Psoas muscle (tissue), 8 donors: ENCODE data around the gene MACIR. TPM values are rescaled to one million over a fixed set of nuclear protein-coding genes. Genes with fewer than 3 reads are reported as not detected.

Experiments used
- ATAC-seq, 4 donors: fragments of 200-7000 bp; cut with Tn5 transposase; one replicate each; pipeline ENCODE4 v1.9.1; 2020; ENCODE audit warnings: moderate library complexity in 3 of 4, mild to moderate bottlenecking in 2 of 4
- DNase-seq, 2 donors: peaks; one replicate each; pipeline ENCODE4 v3.0.0-alpha.2; 2020
- H3K27ac ChIP-seq: fragments of 200-600 bp; one replicate; pipeline ENCODE4 v1.8.0; 2022
- H3K27me3 ChIP-seq, 3 donors: fragments of 200-600 bp in 1 of 3; one replicate each; pipeline versions ENCODE4 v1.6.1 to v1.8.0; 2013 to 2022; ENCODE audit warnings: low read length in 2 of 3, mild to moderate bottlenecking in 2 of 3, moderate library complexity in 1 of 3; ENCODE audit not compliant: insufficient read depth in 3 of 3
- H3K36me3 ChIP-seq, 2 donors: fragments of 200-600 bp in 1 of 2; one replicate each; pipeline versions ENCODE4 v1.6.1 to v1.8.0; 2013 to 2022; ENCODE audit warnings: low read depth in 1 of 2, mild to moderate bottlenecking in 1 of 2, moderate library complexity in 1 of 2; ENCODE audit not compliant: insufficient read depth in 1 of 2
- H3K4me1 ChIP-seq: fragments of 200-600 bp; one replicate; pipeline ENCODE4 v1.8.0; 2022
- H3K4me3 ChIP-seq: fragments of 200-600 bp; one replicate; pipeline ENCODE4 v1.8.0; 2022; ENCODE audit warnings: mild to moderate bottlenecking
- H3K9me3 ChIP-seq: fragments of 200-600 bp; one replicate; pipeline ENCODE4 v1.8.0; 2022
- WGBS, 3 donors: extraction: QIAGEN DNeasy Blood & Tissue Kit; methylation state at CpG; one replicate each; pipeline versions ENCODE4 v1.1.6 to v1.1.7; 2013; 5-methylcytosine and 5-hydroxymethylcytosine counted together
- intact Hi-C, 2 donors: fragments of 100-400 bp; cut with DNase I; formaldehyde crosslinking; loops; one replicate each; pipeline versions ENCODE4 v1.11.0 to v1.14.2; 2022
- polyA plus RNA-seq, 3 donors: library from polyadenylated mRNA; stranded (reverse); fragments of 200-250 nt; gene quantifications; one replicate each; pipeline ENCODE4 v1.2.3, GENCODE V29; 2013
- total RNA-seq, 4 donors: library from RNA; stranded (reverse); fragmentation: NEBNext Ultra II Directional in 2 of 4; extraction: Animal tissue kit (Norgen Biotek cat#: 25700) in 2 of 4; gene quantifications; one replicate each; pipeline versions ENCODE4 v1.2.1 to v1.2.4, GENCODE V29; 2021 to 2023
- TF ChIP-seq, protein P1 (sequence below): fragments of 200-600 bp; IDR thresholded peaks from one replicate; pipeline ENCODE4 v1.8.0; 2022; ENCODE audit warnings: antibody characterized with exemption
- donor health status: healthy with polysubstance abuse.
- donor health status: DM: no; HTN: no; CAD: no; lungs with moderate emphysema.
- donor health status: Bipolar disorder and iron deficiency.
- donor health status: healthy.
- donor health status: DM: yes; HTN: yes; CAD: no.
- donor health status: DM: no; HTN: no; CAD: no.
- donor health status: DM: no; HTN: no; CAD: no.
- donor health status: DM: yes; HTN: yes; CAD: no.

The MACIR gene
- total and polyA plus RNA-seq, 7 donors, result 4.7 to 25.3 (median 5.7) TPM

GRCh38 chr5:103293719-103294118, 35.2 kb downstream of the MACIR start:
- 67 to 82% (median 71%) methylated on average over 3 of the region's 3 CpGs for WGBS, 3 donors

DNA sequence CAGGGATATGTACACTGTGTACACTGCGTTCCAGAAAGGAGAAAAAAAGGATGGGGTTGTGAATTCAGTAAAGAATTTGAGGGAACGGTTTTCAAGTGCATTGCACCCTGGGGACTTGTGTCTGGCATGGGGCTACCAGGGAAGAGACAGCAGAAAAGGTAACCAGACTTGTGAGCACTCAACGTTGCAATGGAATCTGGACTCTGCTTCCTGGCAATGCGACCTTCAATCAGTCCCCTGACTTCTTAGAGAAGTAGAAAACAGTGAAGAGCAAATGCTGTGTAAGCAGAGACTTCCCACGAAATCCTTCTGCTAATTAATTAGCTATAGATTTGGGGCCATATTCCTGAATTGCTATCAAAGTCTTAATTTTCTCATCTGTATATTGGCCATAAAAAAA, 36.3 kb downstream of the MACIR start:
- H3K27me3 ChIP-seq, result no peaks in the 10 kb centered on the region
- 56 to 64% (median 60%) methylated on average over 5 of the region's 5 CpGs for WGBS, 3 donors
- no peak overlapping the region for H3K27ac ChIP-seq
- H3K9me3 ChIP-seq, result no peaks in the 10 kb centered on the region
- no peak overlapping the region for H3K4me3 ChIP-seq
- ATAC-seq (no peak), DNase-seq (no peak)
- intact Hi-C loops, result no loop called here
- H3K4me1 ChIP-seq, result no peaks in the 10 kb centered on the region
- TF ChIP-seq, protein P1, sequence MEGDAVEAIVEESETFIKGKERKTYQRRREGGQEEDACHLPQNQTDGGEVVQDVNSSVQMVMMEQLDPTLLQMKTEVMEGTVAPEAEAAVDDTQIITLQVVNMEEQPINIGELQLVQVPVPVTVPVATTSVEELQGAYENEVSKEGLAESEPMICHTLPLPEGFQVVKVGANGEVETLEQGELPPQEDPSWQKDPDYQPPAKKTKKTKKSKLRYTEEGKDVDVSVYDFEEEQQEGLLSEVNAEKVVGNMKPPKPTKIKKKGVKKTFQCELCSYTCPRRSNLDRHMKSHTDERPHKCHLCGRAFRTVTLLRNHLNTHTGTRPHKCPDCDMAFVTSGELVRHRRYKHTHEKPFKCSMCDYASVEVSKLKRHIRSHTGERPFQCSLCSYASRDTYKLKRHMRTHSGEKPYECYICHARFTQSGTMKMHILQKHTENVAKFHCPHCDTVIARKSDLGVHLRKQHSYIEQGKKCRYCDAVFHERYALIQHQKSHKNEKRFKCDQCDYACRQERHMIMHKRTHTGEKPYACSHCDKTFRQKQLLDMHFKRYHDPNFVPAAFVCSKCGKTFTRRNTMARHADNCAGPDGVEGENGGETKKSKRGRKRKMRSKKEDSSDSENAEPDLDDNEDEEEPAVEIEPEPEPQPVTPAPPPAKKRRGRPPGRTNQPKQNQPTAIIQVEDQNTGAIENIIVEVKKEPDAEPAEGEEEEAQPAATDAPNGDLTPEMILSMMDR, result no peak
- H3K36me3 ChIP-seq, result no peaks in the 10 kb centered on the region

More at GRCh38 chr5:103293719-103294118, 35.2 kb downstream of the MACIR start:
- Histone ChIP-seq H3K27ac (no peak overlapping the region), H3K36me3 (no peaks in the 10 kb centered on the region), H3K9me3 (no peaks in the 10 kb centered on the region), H3K27me3 (no peaks in the 10 kb centered on the region), H3K4me3 (no peak overlapping the region), H3K4me1 (no peaks in the 10 kb centered on the region)
- DNase-seq (no peak), ATAC-seq (no peak)
- TF ChIP-seq, protein P1, result no peak
- intact Hi-C loops, result no loop called here

DNA sequence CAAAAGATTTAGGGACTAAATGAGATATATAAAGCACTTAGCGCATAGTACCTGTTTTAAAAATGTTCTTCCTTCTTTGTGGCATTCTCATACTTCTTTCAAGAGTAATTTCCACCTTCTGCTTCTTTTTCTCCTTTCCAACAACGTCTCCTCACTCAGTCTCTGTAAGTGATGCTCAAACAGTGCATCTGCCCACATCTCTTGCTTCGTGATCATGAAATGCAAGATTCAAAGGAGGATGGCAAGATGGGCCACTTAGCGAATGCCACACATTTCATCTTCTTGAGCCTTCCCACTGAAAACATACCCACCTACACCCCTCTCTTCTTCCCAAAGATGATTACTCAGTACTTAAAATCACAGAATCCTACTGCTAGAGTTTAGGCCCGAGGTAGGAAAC, 36.9 kb downstream of the MACIR start:
- no peak overlapping the region for H3K4me3 ChIP-seq
- TF ChIP-seq, protein P1, result no peak
- H3K4me1 ChIP-seq, result no peaks in the 10 kb centered on the region
- no peak for ATAC-seq
- WGBS, 3 donors, result 91 to 93% (median 93%) methylated on average over 5 of the region's 5 CpGs
- H3K27ac ChIP-seq, result no peak overlapping the region
- no peak for DNase-seq
- no peaks in the 10 kb centered on the region for H3K36me3 ChIP-seq
- intact Hi-C loops, result no loop called here
- H3K27me3 ChIP-seq, result no peaks in the 10 kb centered on the region
- H3K9me3 ChIP-seq, result no peaks in the 10 kb centered on the region

GRCh38 chr5:103295871-103296270, 37.3 kb downstream of the MACIR start:
- no peak for DNase-seq
- H3K4me3 ChIP-seq, result no peak overlapping the region
- no peak overlapping the region for H3K27ac ChIP-seq
- intact Hi-C loops, result no loop called here
- no peaks in the 10 kb centered on the region for H3K4me1 ChIP-seq
- no peaks in the 10 kb centered on the region for H3K36me3 ChIP-seq
- no peak for ATAC-seq
- H3K9me3 ChIP-seq, result no peaks in the 10 kb centered on the region
- TF ChIP-seq, protein P1, result no peak
- 73 to 82% (median 74%) methylated on average over 3 of the region's 3 CpGs for WGBS, 3 donors
- H3K27me3 ChIP-seq, result no peaks in the 10 kb centered on the region

GRCh38 chr5:103298117-103298516, 39.6 kb downstream of the MACIR start:
- H3K4me3 ChIP-seq, result no peak overlapping the region
- no peak for DNase-seq
- intact Hi-C loops, result no loop called here

More at GRCh38 chr5:103298117-103298516, 39.6 kb downstream of the MACIR start:
- Histone ChIP-seq H3K9me3 (no peaks in the 10 kb centered on the region), H3K36me3 (no peaks in the 10 kb centered on the region), H3K4me1 (no peaks in the 10 kb centered on the region), H3K27me3 (no peaks in the 10 kb centered on the region), H3K27ac (no peak overlapping the region)
- 19 to 57% (median 33%) methylated on average over 1 of the region's 1 CpG for WGBS, 3 donors
- no peak for ATAC-seq
- TF ChIP-seq, protein P1, result no peak
